IMR-90 (cell line): ENCODE measurements around the gene PPP6C. TPM values are rescaled to one million over a fixed set of nuclear protein-coding genes. Genes with fewer than 3 reads are reported as not detected.
"Not testable (repeated sequence)": the region's sequence is repeated elsewhere in the genome, so short reads cannot be mapped to it uniquely, and the experiment has no call there.

Experiments
- ATAC-seq: fragments of 200-7000 bp; cut with Tn5 transposase; 2 replicates; pipeline ENCODE4 v1.9.1; 2020; ENCODE audit warnings: low read depth, mild to moderate bottlenecking, moderate library complexity
- BruUV-seq: library from RNA; stranded (reverse); fragments of 400-500 nt; replicated peaks from 2 replicates; lab custom pipeline; 2021; lab: Mats Ljungman, UMichigan
- CTCF ChIA-PET: fragments of 300-600 bp; formaldehyde crosslinking; extraction: SDS; loops from one replicate; lab custom pipeline; 2021; ENCODE audit warnings: antibody characterized with exemption; lab: Yijun Ruan, JAX
- POLR2A ChIA-PET: fragments of 300-600 bp; sonication (Branson Sonifier 250); formaldehyde crosslinking; loops from one replicate; lab custom pipeline; 2022; ENCODE audit warnings: antibody characterized with exemption; ENCODE audit not compliant: unreplicated experiment; lab: Charles Lee
- DNase-seq: peaks from one replicate; pipeline ENCODE4 v3.0.0; 2013
- H2AFZ ChIP-seq: replicated peaks from 2 replicates; pipeline ENCODE3; 2013; ENCODE audit warnings: low read length, mild to moderate bottlenecking; ENCODE audit not compliant: poor library complexity
- H2AK5ac ChIP-seq: 2 replicates; pipeline ENCODE4 v1.6.1; 2013; ENCODE audit warnings: low read depth, low read length, inconsistent platforms
- H2AK9ac ChIP-seq: replicated peaks from 2 replicates; pipeline ENCODE3; 2013; ENCODE audit warnings: mild to moderate bottlenecking, low read depth, low read length, moderate library complexity; ENCODE audit not compliant: poor library complexity
- H2BK120ac ChIP-seq: 2 replicates; pipeline ENCODE4 v1.6.1; 2013; ENCODE audit warnings: low read depth, low read length, inconsistent platforms
- H2BK15ac ChIP-seq: 3 replicates; pipeline ENCODE4 v1.6.1; 2013; ENCODE audit warnings: low read depth, low read length, inconsistent platforms
- H2BK20ac ChIP-seq: 2 replicates; pipeline ENCODE4 v1.6.1; 2013; ENCODE audit warnings: low read depth, mild to moderate bottlenecking, inconsistent platforms, low read length, moderate library complexity
- H2BK5ac ChIP-seq: 2 replicates; pipeline ENCODE4 v1.6.1; 2013; ENCODE audit warnings: mild to moderate bottlenecking, low read depth, low read length, inconsistent platforms; ENCODE audit not compliant: poor library complexity, severe bottlenecking
- H3K14ac ChIP-seq: replicated peaks from 2 replicates; pipeline ENCODE4 v1.6.1; 2013; ENCODE audit warnings: low read depth, low read length, inconsistent platforms
- H3K18ac ChIP-seq: 2 replicates; pipeline ENCODE4 v1.6.1; 2013; ENCODE audit warnings: low read depth, low read length, control low read depth
- H3K23ac ChIP-seq: 2 replicates; pipeline ENCODE4 v1.6.1; 2013; ENCODE audit warnings: low read depth, low read length, inconsistent platforms
- H3K27ac ChIP-seq: 2 replicates; pipeline ENCODE4 v1.5.1; 2013; ENCODE audit warnings: mild to moderate bottlenecking, control low read depth, low read length; ENCODE audit not compliant: insufficient read depth
- H3K27me3 ChIP-seq: 2 replicates; pipeline ENCODE4 v1.6.1; 2013; ENCODE audit warnings: low read length; ENCODE audit not compliant: control insufficient read depth, insufficient read depth
- H3K36me3 ChIP-seq: 2 replicates; pipeline ENCODE4 v1.6.1; 2013; ENCODE audit warnings: low read length, mixed read lengths; ENCODE audit not compliant: control insufficient read depth, insufficient read depth
- H3K4ac ChIP-seq: 2 replicates; pipeline ENCODE4 v1.6.1; 2013; ENCODE audit warnings: low read depth, low read length, inconsistent platforms
- H3K4me1 ChIP-seq: 2 replicates; pipeline ENCODE4 v1.6.1; 2013; ENCODE audit warnings: low read length, mixed read lengths; ENCODE audit not compliant: control insufficient read depth, insufficient read depth
- H3K4me2 ChIP-seq: 2 replicates; pipeline ENCODE4 v1.6.1; 2013; ENCODE audit warnings: low read depth, mild to moderate bottlenecking, control low read depth, low read length, moderate library complexity
- H3K4me3 ChIP-seq: 2 replicates; pipeline ENCODE4 v1.5.1; 2013; ENCODE audit warnings: low read depth, mild to moderate bottlenecking, control low read depth, low read length, moderate library complexity; ENCODE audit not compliant: insufficient read depth
- H3K56ac ChIP-seq: 2 replicates; pipeline ENCODE4 v1.6.1; 2013; ENCODE audit warnings: low read length, inconsistent platforms; ENCODE audit not compliant: insufficient read depth; ENCODE audit errors: extremely low read depth
- H3K79me1 ChIP-seq, 2 experiments: 2 replicates each; pipeline ENCODE4 v1.6.1; 2013; ENCODE audit warnings: low read length in 2 of 2, inconsistent platforms in 1 of 2, low read depth in 1 of 2
- H3K9ac ChIP-seq: 2 replicates; pipeline ENCODE4 v1.6.1; 2013; ENCODE audit warnings: low read depth, low read length, control low read depth
- H3K9me1 ChIP-seq: 2 replicates; pipeline ENCODE4 v1.6.1; 2013; ENCODE audit warnings: low read length, inconsistent platforms; ENCODE audit not compliant: insufficient read depth
- H3K9me3 ChIP-seq: 2 replicates; pipeline ENCODE4 v1.6.1; 2013; ENCODE audit warnings: low read length; ENCODE audit not compliant: control insufficient read depth, insufficient read depth
- H4K20me1 ChIP-seq: 2 replicates; pipeline ENCODE4 v1.6.1; 2013; ENCODE audit warnings: low read length, inconsistent platforms; ENCODE audit not compliant: insufficient read depth
- H4K5ac ChIP-seq: 2 replicates; pipeline ENCODE4 v1.6.1; 2013; ENCODE audit warnings: mild to moderate bottlenecking, low read depth, low read length, control low read depth
- H4K8ac ChIP-seq, 2 experiments: 2 replicates each; pipeline ENCODE4 v1.6.1; 2013; ENCODE audit warnings: low read depth in 2 of 2, low read length in 2 of 2, control low read depth in 1 of 2, inconsistent platforms in 1 of 2
- H4K91ac ChIP-seq: 2 replicates; pipeline ENCODE4 v1.6.1; 2013; ENCODE audit warnings: low read depth, low read length, inconsistent platforms; ENCODE audit not compliant: insufficient read depth
- dilution Hi-C: fragments of 300-500 bp; cut with HindIII; formaldehyde crosslinking; loops from one replicate; pipeline ENCODE4 v1.14.3; 2018; ENCODE audit warnings: low sequenced_read_pairs; ENCODE audit not compliant: unreplicated experiment
- in situ Hi-C: fragments of 300-500 bp; cut with MboI; formaldehyde crosslinking; loops from 3 replicates; pipeline ENCODE4 v1.14.3; 2019; ENCODE audit warnings: low sequenced_read_pairs, inconsistent platforms, mixed read lengths
- intact Hi-C: fragments of 100-400 bp; cut with micrococcal nuclease; formaldehyde crosslinking; loops from 2 replicates; pipeline ENCODE4 v1.10.0; 2022
- polyA plus RNA-seq, 3 experiments: library from polyadenylated mRNA; depleted of rRNA; stranded (reverse); fragments of >200 nt; gene quantifications; 2 replicates each; pipeline ENCODE4 v1.2.3, GENCODE V29; 2012; ENCODE audit warnings: low replicate concordance in 1 of 3
- total RNA-seq: library from RNA; depleted of rRNA; stranded (reverse); fragments of >200 nt; gene quantifications from 2 replicates; pipeline ENCODE4 v1.2.3, GENCODE V29; 2012

The PPP6C gene
- total and polyA plus RNA-seq, 2 of the 4 experiments (the other 2 are of a cell fraction), result 14.5 to 15.4 TPM

DNA sequence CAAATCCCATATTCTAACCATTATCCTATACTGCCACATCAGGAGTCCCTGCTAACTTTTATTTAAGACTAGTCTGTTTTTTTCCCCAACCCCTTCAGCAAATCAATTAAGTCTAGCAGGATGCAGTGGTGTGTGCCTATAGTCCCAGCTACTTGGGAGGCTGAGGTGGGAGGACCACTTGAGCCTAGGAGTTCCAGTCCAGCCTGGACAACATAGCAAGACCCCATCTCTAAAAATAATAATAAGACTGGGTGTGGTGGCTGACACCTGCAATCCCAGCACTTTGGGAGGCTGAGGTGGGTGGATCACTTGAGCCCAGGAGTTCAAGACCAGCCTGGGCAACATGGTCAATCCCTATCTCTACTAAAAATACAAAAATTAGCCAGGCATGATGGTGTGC is 35.3 kb upstream of the PPP6C start:
- H3K18ac ChIP-seq, H3K27ac ChIP-seq, H2AK9ac ChIP-seq, H2BK120ac ChIP-seq, H2BK20ac ChIP-seq, ATAC-seq, H2AFZ ChIP-seq, H3K9ac ChIP-seq, H3K4me3 ChIP-seq, H4K91ac ChIP-seq, H4K20me1 ChIP-seq, H3K4me2 ChIP-seq, H3K56ac ChIP-seq, H3K14ac ChIP-seq, H3K4me1 ChIP-seq, H3K9me1 ChIP-seq, H3K79me1 ChIP-seq, dilution Hi-C loops, CTCF ChIA-PET, in situ Hi-C loops, H2AK5ac ChIP-seq, H2BK15ac ChIP-seq, DNase-seq, POLR2A ChIA-PET, H3K23ac ChIP-seq, H4K8ac ChIP-seq, BruUV-seq, intact Hi-C loops, H2BK5ac ChIP-seq, H4K5ac ChIP-seq, H3K27me3 ChIP-seq, H3K9me3 ChIP-seq, H3K4ac ChIP-seq: not testable (repeated sequence)
- peaks cover 14% of the 10 kb centered on the region for H3K36me3 ChIP-seq
